Stimulated activated CD8-positive, alpha-beta memory T cell treated with anti-CD3 and anti-CD28 coated beads, Interleukin-15, amount 100 ng/mL, for 24 hours (primary cell): ENCODE data around the gene CERS6.

ENCODE experiments used
- DNase-seq: peaks from one replicate; pipeline ENCODE4 v3.0.0-alpha.2; 2020; ENCODE audit warnings: low read depth

Gene CERS6

GRCh38 chr2:168602846-168603401 is 146.9 kb downstream of the CERS6 start:
- DNase-seq = no peak

- no peak for DNase-seq
Measured at GRCh38 chr2:168603439-168603961, 147.4 kb downstream of the CERS6 start.

- DNase-seq = no peak
Measured at GRCh38 chr2:168604252-168604651, 148.2 kb downstream of the CERS6 start.

GRCh38 chr2:168607992-168608391 is 151.9 kb downstream of the CERS6 start:
- DNase-seq = no peak

GRCh38 chr2:168608796-168609195 is 152.7 kb downstream of the CERS6 start:
- no peak for DNase-seq

- DNase-seq = no peak
Measured at GRCh38 chr2:168611091-168611490, 155.0 kb downstream of the CERS6 start.

- DNase-seq = no peak
Measured at GRCh38 chr2:168611896-168612650, 156.0 kb downstream of the CERS6 start.

GRCh38 chr2:168612719-168613118 is 156.6 kb downstream of the CERS6 start:
- no peak for DNase-seq

GRCh38 chr2:168613551-168613950 is 157.5 kb downstream of the CERS6 start:
- no peak for DNase-seq

- DNase-seq = no peak
Measured at GRCh38 chr2:168614172-168615018, 158.3 kb downstream of the CERS6 start.

GRCh38 chr2:168620554-168620953 is 164.5 kb downstream of the CERS6 start:
- DNase-seq = no peak

- DNase-seq = no peak
Measured at GRCh38 chr2:168622559-168622958, 166.5 kb downstream of the CERS6 start.

GRCh38 chr2:168624028-168624427 is 168.0 kb downstream of the CERS6 start:
- no peak for DNase-seq

GRCh38 chr2:168626096-168626495 is 170.0 kb downstream of the CERS6 start:
- no peak for DNase-seq

GRCh38 chr2:168626647-168627046 is 170.6 kb downstream of the CERS6 start:
- DNase-seq = no peak

- DNase-seq = no peak
Measured at GRCh38 chr2:168632709-168633121, 176.6 kb downstream of the CERS6 start.

- DNase-seq = no peak
Measured at GRCh38 chr2:168633200-168633599, 177.1 kb downstream of the CERS6 start.

GRCh38 chr2:168633895-168634294 is 177.8 kb downstream of the CERS6 start:
- no peak for DNase-seq

- DNase-seq = no peak
Measured at GRCh38 chr2:168635065-168635577, 179.0 kb downstream of the CERS6 start.

- DNase-seq = no peak
Measured at GRCh38 chr2:168639018-168639417, 182.9 kb downstream of the CERS6 start.

GRCh38 chr2:168639441-168639898 is 183.4 kb downstream of the CERS6 start:
- DNase-seq = no peak

- no peak for DNase-seq
Measured at GRCh38 chr2:168640039-168640438, 184.0 kb downstream of the CERS6 start.
